ENCODE measurements around the gene BEAN1. TPM values are rescaled to one million over a fixed set of nuclear protein-coding genes. Genes with fewer than 3 reads are reported as not detected.
A peak's percentile ranks its signal among the peaks of the same experiment; 100 is the strongest.

Gene BEAN1
- total RNA-seq, 4 donors from 2014 or later = not detected

GRCh38 chr16:66508914-66509496 is 81.9 kb downstream of the BEAN1 start:
- H3K4me1 ChIP-seq = peaks cover 0 to 8% (median 3%) of the 10 kb centered on the region in 4 donors
- H3K36me3 ChIP-seq = peaks cover 0 to 14% (median 0%) of the 10 kb centered on the region in 3 donors
- no peaks in the 10 kb centered on the region for H3K27me3 ChIP-seq
- DNase-seq = peak in 2 of 3 donors; percentile 34 to 38
- no peak overlapping the region for H3K4me3 ChIP-seq
- TF ChIP-seq CTCF (IDR thresholded peaks at IDR 0.05) = no peak
- H3K27ac ChIP-seq = peak overlapping the region in 1 of 4 donors; percentile 44
- no peaks in the 10 kb centered on the region for H3K9me3 ChIP-seq

GRCh38 chr16:66509576-66509975 is 82.5 kb downstream of the BEAN1 start:
- H3K27ac ChIP-seq = no peak overlapping the region
- H3K36me3 ChIP-seq = peaks cover 0 to 14% (median 0%) of the 10 kb centered on the region in 3 donors
- H3K9me3 ChIP-seq = no peaks in the 10 kb centered on the region
- no peaks in the 10 kb centered on the region for H3K27me3 ChIP-seq
- peak; percentile 14 to 40 (median 31) for DNase-seq
- TF ChIP-seq POLR2A (IDR thresholded peaks at IDR 0.05) (no peak), CTCF (IDR thresholded peaks at IDR 0.05) (no peak)
- no peak overlapping the region for H3K4me3 ChIP-seq
- H3K4me1 ChIP-seq = peaks cover 0 to 8% (median 3%) of the 10 kb centered on the region in 4 donors

- TF ChIP-seq CTCF (IDR thresholded peaks at IDR 0.05) (no peak), POLR2A (IDR thresholded peaks at IDR 0.05) (no peak)
- H3K4me3 ChIP-seq = no peak overlapping the region
- H3K9me3 ChIP-seq = no peaks in the 10 kb centered on the region
- peaks cover 0 to 9% (median 5%) of the 10 kb centered on the region in 4 donors for H3K4me1 ChIP-seq
- DNase-seq = peak in 2 of 3 donors; percentile 18 to 27
- no peaks in the 10 kb centered on the region for H3K27me3 ChIP-seq
- peaks cover 0 to 14% (median 0%) of the 10 kb centered on the region in 3 donors for H3K36me3 ChIP-seq
- no peak overlapping the region for H3K27ac ChIP-seq
These were observed 83.2 kb downstream of the BEAN1 start for GRCh38 chr16:66510298-66510697.

- H3K4me3 ChIP-seq = no peak overlapping the region
- peak; percentile 13 to 44 (median 36) for DNase-seq
- TF ChIP-seq CTCF (IDR thresholded peaks at IDR 0.05) (no peak), POLR2A (IDR thresholded peaks at IDR 0.05) (no peak)
- no peaks in the 10 kb centered on the region for H3K9me3 ChIP-seq
- peaks cover 0 to 15% (median 12%) of the 10 kb centered on the region in 4 donors for H3K4me1 ChIP-seq
- H3K36me3 ChIP-seq = peaks cover 0 to 14% (median 0%) of the 10 kb centered on the region in 3 donors
- H3K27me3 ChIP-seq = no peaks in the 10 kb centered on the region
- peak overlapping the region; percentile 16 to 57 (median 24) for H3K27ac ChIP-seq
These were observed 83.9 kb downstream of the BEAN1 start for GRCh38 chr16:66510711-66511601.

GRCh38 chr16:66511602-66512271 is 84.6 kb downstream of the BEAN1 start:
- TF ChIP-seq CTCF (IDR thresholded peaks at IDR 0.05) = peak in 2 of 6 experiments; percentile 14 to 24
- TF ChIP-seq POLR2A (IDR thresholded peaks at IDR 0.05) = no peak
- Histone ChIP-seq H3K4me3 (no peak overlapping the region), H3K36me3 (peaks cover 0 to 14% (median 0%) of the 10 kb centered on the region in 3 donors), H3K9me3 (no peaks in the 10 kb centered on the region), H3K4me1 (peaks cover 7 to 23% (median 19%) of the 10 kb centered on the region in 4 donors), H3K27me3 (no peaks in the 10 kb centered on the region), H3K27ac (peak overlapping the region; percentile 16 to 57 (median 30))
- DNase-seq = peak; percentile 33 to 58 (median 41)

Data from Peyer's patch (tissue), 4 donors.